GM19324 (cell line): ENCODE data around the gene DENND2D.

Experiments
- ATAC-seq: cut with Tn5 transposase; IDR thresholded peaks from one replicate; pipeline ENCODE4 v1.9.1; 2021; ENCODE audit warnings: mild to moderate bottlenecking, moderate library complexity; ENCODE audit not compliant: unreplicated experiment, low FRiP score

DENND2D gene

GRCh38 chr1:111204201-111204982 is 3.9 kb upstream of the DENND2D start:
- peak; percentile 84 for ATAC-seq

- ATAC-seq, result peak; percentile 45
These were observed 3.3 kb upstream of the DENND2D start for GRCh38 chr1:111203681-111204200.

DNA sequence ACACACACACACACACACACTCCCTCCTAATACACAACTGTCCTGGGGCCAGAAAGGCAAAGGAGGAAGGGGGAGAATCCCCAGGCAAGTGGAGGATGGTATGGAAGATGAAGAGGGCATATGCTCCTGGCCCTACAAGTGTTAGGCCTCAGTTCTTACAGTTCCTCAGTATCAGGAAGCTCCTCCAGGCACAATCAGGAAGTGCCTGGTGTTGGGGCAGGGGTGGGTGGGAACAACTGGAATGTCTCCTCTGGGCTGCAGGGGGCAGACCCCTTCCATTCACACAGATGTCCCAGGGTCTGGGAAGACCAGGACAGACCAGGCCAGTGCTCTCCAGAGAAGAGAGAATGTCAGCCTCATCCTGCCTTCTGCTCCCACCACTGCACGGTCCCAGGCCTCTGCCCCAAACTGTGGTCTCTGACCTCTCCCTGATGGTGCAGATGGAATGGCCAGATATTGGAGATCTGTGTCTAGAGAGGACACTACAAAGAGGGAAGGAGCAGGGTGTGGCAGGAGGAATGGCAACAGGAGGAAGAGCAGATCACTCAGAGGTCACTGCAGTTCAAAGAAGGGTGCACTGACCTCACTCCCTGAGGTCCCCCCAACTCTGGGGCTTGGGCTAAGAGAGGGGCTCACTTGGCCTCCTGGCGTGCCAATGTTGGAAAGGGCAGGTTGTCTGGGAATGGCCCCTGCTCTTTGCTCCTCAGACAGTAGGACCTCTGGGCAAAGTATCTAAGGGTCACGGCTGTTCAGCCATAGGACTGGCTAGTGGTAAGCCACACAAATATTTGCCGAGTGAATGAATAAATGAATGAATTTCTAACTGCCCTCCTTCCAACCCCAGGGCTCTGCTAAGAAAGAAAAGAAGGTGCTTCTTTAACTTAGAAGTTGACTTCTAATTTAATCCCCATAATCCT is 2.5 kb upstream of the DENND2D start:
- no peak for ATAC-seq

- no peak for ATAC-seq
These were observed 1.9 kb upstream of the DENND2D start for GRCh38 chr1:111202366-111202706.

GRCh38 chr1:111201275-111202090 is 1.0 kb upstream of the DENND2D start:
- ATAC-seq, result no peak

DNA sequence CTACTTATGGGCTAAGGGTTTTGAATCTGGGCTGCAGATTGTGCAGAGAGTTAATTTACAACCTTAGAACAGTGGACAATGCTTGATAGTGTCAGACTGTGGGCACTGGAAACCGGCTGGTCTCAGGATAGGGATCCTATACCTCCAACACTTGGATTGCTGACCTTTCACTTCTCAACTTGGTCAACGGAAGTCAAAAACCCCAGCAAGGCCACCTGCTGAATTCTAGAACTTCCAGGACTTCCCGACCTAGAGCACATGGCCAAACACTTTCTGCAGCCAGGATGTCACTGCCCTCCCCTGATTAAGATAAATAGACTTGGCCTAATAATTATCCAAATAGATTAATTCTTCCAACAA is 336 bp upstream of the DENND2D start:
- no peak for ATAC-seq

DNA sequence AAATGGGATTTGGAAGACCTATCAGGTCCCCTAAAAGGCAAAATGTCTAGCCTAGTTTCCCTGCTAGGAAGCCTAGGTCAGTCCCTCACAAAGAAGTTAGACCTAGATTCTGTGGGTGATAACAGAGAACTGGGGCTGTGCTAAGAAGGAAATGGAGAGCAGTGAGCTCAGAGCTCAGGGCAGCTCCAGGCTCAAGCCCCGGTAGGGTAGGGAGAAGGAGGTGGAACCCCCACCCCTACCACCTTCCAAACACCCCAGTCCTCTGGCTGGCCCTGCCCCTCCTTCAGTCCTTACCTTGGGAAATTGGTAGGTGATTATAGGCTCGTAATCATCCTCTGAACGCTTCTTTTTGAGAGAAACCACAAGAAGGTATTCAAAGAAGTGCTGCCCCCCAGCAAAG is 1.1 kb downstream of the DENND2D start:
- no peak for ATAC-seq

DNA sequence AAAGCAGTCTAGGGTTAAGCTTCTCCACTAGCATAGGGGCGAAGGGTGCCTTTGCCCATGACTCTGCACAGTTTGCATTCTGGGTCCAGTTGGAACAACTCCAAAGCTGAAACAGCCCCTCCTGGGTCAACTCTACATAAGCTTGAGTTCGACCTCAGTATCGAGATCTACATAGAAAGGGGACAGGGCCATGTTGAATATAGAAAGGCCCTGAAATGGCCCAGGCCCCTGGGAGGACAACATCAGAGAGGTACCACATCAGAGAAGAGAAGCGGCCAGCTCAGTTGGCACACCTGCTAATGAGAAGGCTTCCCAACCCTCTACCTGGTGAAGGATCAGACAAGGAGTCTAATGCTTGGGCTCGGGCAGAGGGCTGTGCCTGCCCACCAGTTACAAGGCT is 1.6 kb downstream of the DENND2D start:
- no peak for ATAC-seq

DNA sequence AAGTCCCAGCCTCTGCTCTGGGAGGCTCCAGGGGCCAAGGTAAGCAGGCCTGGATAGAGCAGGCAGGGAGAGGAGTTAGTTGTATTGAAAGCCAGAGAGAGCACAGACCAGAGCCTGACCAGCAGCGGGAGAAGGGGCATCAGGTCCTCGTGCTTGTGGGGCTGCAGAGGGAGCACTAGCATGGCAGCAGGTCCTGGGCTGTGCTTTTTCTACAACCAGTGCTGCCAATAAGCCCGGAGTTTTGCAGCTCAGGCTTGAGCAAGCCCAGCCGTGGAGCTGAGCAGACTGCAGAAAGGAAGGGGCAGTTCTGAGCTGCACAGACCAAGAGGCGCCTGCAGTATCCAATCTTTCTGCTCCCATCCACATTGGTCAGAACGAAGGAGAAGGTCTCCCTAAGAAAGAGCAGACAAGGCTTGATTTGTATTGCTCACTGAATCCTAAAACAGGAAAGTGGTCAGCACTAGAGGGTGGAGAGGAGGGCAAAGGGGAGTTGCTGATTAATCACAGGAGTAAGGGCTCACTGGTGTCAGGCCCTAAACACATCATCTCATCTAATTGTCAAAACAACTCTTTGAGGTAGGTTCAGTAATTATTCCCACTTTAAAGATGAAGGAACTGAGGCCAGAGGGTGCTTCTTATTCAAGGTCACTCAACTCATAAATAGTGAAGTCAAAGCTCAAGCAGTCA is 2.7 kb downstream of the DENND2D start:
- no peak for ATAC-seq

DNA sequence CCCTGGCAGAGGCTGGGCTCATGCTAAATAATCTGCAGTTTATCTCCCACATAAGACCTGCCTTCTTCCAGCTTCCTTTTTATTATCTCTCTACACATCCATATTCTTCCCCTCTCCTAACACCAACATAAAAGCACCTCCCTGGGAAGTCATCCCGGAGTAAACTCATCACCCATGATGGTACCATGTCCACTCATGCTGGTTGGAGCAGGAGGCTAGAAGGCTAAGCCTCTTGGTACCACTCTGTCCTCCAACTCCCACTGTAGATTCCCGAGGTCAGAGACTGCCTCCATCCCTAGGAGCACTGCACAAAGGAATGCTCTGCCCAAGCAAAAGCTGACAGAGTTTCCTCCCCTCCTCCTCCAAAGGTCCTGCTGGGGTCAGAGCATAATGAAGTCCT is 4.2 kb downstream of the DENND2D start:
- no peak for ATAC-seq

GRCh38 chr1:111195002-111195684 is 5.3 kb downstream of the DENND2D start:
- no peak for ATAC-seq

DNA sequence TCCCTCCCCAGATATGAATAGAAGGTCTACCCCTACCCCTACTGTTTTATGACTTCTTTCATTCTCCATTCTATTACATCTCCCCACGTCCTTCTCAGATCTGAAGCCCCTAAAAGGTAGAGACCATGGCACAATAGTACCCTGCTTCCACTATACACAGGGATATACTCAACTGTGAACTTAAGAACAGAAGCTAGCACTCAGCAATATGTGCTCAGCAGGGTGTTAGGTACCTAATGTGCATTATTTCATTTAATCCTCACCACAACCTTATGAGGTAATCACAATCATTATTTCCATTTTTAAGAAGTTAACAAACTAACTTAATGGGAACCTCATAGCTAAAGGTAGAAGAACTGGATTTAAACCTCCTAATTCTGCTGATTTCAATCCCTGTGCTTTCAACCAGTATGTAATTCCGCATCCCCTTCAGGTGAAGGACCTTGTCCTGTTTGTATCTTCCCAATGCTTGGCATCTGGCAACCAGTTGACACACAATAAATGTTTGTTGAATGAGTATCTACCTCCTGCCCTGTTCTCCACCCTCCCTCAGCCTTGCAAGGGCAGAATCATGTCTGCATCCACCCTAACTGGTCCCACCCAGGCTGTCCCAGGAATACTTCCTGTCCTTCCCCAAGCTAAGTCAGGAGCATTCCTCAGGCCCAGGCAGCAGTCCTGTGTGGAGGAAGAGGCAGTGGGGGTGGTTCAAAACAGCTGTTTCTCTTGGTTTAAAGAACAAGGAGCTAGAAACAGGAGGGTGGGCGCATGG is 6.5 kb downstream of the DENND2D start:
- no peak for ATAC-seq

DNA sequence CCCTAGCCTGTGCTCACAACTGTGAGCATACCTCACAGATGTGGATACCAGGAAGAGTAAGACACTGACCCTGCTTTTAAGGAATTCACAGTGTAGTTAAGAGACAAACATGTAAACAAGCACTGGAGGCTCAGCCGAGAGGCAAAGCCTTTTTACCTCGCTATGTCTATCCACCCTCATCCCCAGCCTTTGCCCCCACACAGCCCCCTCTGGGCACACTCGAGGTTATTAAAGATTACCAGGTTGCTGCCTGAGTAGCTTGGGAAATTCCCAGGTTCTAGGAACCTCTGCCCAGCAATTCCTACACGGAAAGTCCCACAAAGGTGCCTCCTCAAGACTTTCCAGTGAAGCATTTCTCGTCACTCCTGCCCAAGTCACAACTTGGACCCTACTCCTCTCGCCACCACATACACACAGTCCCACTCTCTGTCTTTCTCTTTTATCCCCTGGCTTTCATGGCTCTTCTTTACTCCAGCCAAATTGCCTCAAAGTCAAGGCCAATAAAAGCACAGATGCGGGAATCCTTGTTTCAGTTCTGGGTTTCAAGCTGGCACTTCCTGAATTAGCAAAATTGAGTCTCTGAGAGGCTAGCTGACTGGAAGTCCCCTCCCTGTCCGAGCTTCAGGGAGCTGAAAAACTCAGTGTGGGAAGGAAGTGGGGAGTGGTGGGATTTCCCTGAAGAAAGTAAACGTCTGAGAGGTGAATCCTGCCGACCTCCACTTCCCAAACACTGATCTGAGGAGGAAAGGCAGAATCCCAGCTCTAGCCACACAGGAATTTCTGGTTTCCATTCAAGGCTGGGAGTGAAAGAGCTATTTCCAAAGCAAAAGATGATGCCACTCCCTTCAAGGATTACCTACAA is 7.6 kb downstream of the DENND2D start:
- no peak for ATAC-seq

- no peak for ATAC-seq
These were observed 8.4 kb downstream of the DENND2D start for GRCh38 chr1:111192074-111192473.

DNA sequence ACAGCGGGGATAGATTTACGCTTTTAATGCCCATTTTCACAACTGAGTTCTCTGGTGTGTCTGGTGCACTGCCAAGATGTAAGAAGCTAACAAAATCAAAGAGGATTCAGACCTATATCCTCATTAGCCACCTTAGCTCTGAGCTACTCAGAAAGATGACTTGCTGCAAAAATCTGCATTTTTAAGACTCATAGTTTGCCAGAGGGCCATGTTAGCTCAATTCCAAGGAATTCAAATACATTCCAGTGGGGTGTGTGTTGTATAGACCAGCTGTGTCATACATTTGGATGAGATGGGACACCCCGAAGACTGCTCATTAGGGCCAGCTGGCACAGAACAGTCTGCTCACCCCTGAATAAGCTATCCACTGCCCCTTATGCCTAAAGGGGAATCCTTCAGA is 8.9 kb downstream of the DENND2D start:
- ATAC-seq, result no peak

DNA sequence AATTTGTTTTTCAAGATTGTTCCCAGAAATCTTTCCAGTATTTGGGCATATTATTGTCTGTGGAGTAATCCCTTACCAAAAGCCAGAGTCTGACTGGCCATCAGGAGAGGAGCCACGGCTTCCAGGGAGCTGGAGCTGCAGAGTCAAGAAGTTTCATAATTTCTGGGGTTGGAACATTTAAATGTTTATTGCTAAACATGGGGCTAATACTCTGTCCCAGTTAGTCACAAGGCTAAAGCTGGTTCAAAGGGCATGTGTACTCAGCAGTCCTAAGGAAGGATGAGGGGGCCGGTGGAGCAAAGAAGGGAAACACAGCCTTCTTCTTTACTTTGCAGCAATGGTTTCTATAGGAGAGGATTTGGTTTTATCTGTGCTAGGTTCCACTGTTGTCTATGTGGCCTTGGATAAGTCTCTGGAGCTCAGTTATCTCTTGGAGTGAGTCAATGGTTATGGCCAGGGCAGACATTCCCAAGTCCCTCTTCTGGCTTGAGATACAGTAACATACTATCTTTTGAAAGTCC is 9.5 kb downstream of the DENND2D start:
- no peak for ATAC-seq

GRCh38 chr1:111184663-111185062 is 15.8 kb downstream of the DENND2D start:
- ATAC-seq, result no peak
